VCaP (cell line): ENCODE data around the gene ATOX1.
A peak's percentile ranks its signal among the peaks of the same experiment; 100 is the strongest.

Source experiments
- H3K27ac ChIP-seq: fragments of 450-650 bp; 2 replicates; pipeline ENCODE4 v1.5.1; 2017
- TF ChIP-seq, protein P1 (sequence below): fragments of 450-650 bp; conservative IDR thresholded peaks from 2 replicates; pipeline ENCODE4 v1.5.1; 2017; ENCODE audit warnings: mild to moderate bottlenecking, moderate library complexity

Gene ATOX1

DNA sequence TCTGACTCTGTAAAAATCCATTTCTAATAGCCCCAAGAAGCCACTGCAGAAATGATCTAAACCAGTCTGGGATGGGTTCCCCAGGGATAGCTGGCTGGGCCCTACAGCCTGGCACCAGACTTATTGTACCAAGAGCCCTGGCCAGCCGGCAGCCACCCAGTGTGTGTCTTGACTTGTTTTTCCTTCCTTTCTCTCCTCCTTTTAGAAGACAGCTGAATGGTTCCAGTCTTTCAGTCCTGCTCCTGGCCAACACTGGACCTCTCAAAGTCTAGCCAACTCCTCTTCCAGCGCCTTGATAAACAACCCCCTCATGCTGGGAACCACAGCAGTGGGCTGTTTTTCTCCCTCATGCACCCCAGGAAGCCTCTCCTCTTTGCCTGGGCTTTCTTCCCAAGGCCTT lies 34.1 kb downstream of the ATOX1 start:
- TF ChIP-seq, protein P1, sequence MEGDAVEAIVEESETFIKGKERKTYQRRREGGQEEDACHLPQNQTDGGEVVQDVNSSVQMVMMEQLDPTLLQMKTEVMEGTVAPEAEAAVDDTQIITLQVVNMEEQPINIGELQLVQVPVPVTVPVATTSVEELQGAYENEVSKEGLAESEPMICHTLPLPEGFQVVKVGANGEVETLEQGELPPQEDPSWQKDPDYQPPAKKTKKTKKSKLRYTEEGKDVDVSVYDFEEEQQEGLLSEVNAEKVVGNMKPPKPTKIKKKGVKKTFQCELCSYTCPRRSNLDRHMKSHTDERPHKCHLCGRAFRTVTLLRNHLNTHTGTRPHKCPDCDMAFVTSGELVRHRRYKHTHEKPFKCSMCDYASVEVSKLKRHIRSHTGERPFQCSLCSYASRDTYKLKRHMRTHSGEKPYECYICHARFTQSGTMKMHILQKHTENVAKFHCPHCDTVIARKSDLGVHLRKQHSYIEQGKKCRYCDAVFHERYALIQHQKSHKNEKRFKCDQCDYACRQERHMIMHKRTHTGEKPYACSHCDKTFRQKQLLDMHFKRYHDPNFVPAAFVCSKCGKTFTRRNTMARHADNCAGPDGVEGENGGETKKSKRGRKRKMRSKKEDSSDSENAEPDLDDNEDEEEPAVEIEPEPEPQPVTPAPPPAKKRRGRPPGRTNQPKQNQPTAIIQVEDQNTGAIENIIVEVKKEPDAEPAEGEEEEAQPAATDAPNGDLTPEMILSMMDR, result no peak
- H3K27ac ChIP-seq, result no peak overlapping the region

DNA sequence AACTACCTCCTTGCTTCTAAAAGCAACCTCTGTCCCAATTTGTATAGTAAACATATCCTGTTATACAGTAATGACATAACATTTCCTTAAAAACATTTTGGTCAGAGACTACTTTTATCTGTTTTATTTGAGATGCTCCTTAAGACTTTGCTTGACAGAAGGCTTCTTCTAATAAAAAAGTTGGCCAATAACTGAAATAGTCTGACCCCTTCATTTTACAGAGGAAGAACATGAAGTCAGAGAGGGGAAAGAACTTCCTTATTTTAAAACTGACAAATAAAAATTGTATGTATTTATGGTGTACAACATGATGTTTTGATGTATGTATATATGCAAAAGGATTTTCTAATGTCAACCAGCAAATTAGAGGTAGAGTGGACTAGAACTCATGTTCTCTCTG lies 35.9 kb downstream of the ATOX1 start:
- no peak overlapping the region for H3K27ac ChIP-seq
- TF ChIP-seq, protein P1, result no peak

DNA sequence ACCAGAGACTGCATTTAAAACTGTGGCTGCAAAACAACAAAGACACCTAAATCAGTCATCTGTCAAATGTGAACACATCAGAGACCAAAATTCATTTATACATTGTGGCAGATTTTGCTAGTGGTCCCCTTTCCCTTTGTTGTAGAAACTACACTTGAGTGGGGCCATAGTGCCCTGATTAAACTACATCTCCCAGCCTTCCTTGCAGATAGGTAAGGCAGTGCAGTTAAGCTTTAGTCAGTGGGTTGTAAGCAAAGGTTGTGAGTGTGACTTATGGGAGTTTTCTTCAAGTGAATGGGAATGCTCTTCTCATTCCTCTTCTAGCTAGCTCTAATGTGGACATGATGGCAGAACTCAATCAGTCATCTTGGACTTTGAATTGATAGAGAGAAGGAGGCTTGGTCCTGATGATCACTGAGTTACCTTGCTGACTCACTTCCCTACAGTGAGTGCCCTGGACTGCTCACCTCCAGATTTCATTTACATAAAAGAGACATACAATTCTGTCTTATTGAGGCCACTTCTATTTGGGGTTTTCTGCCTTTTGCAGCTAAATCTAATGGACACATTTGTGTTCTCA lies 36.5 kb downstream of the ATOX1 start:
- TF ChIP-seq, protein P1, result no peak
- no peak overlapping the region for H3K27ac ChIP-seq

DNA sequence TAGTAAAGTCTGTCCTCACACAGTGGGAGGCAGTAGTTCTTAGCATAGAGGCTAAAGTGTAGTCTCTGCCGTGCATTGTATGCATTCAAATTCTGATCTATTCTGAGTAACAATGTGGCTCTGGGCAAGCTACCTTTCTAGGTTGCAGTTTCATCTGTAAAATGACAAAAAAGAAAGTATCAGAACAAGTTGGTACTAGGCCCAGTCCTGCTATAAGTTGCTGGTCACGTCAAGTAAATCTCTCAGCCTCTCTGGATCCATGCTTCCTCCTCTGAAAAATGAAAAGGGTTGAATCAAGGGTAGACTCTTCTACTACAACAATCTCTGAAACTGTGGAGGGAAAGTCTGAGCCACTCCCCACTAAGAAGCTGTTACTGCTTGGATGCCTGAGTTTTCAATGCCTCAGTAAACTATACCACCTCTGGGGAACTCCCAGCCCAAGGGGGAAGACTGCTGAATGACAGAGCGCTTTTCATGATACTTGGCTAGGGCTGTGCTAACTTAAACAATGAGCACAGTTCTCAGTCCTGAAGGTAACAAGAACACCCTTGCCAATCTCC lies 37.3 kb downstream of the ATOX1 start:
- TF ChIP-seq, protein P1, result no peak
- H3K27ac ChIP-seq, result no peak overlapping the region

DNA sequence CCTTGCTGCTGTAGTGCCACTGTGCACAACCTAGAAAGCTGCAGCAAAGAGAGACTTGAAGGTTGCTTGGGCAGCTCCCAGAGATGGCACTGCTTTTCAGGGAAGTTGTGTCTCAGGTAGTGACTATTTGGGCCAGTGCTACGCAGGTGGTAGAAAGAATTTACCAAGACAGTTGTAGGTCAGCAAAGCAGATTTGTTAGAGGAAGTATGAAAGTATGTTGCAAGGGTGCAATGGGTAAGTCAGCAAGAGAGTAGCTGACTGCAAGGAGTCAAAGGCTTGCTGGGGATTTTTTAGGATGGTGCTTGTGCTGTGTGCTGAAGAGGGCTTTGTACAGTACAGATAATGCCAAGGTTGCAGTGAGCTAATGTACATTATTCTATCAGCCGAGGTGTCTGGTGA lies 38.2 kb downstream of the ATOX1 start:
- TF ChIP-seq, protein P1, result no peak
- H3K27ac ChIP-seq, result no peak overlapping the region

DNA sequence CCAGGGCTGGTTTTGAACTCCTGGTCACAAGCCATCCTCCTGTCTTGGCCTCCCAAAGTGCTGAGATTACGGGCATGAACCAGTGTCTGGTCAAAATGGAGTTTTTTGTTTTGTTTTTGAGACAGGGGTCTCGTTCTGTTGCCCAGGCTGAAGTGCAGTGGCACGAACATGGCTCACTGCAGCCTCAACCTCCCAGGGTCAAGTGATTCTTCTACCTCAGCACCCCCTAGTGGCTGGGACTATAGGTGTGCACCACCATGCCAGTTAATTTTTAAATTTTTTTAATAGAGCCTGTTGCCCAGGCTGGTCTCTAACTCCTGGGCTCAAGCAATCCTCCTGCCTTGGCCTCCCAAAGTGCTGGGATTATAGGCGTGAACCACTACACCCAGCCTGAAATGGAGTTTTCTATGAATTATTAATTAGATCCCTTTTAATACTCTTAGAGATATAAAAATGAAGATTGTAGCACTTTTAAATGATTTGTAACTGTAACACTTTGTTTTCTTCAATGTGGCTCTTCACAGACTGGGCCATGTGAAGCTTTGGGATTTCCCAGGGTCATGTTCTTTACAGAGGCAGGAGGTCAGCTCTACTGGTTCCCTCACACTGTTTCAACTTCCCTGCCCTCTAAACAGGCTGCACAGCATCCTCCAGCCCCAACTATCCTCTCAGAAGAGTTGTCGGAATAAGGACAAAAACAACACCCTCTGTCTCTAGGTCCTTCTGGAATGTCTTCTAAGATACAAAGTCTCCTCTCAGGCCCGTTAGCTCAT lies 39.0 kb downstream of the ATOX1 start:
- no peak overlapping the region for H3K27ac ChIP-seq
- TF ChIP-seq, protein P1, result peak; percentile 60

DNA sequence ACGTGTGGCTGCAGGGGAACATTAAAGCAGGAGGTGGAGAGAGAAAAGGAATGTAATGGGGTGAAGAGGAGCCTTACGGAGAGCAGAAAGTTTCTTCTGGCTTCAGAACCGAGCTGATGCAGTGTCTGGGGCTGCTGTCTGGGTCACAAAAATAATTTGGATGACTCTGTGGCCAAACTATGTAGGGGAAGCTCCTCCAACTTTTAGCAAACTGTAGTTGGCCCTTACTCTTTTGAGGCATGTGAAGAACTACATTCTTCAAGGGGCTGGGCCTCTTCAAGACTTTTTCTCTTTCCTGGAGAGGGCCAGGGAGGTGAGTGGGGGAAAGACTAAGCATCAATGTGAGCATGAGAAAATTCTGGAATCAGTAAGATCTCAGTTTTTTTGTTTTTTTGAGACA lies 39.8 kb downstream of the ATOX1 start:
- H3K27ac ChIP-seq, result no peak overlapping the region

More for the DNA sequence above, 39.8 kb downstream of the ATOX1 start:
- TF ChIP-seq, protein P1, result no peak
